Stimulated activated naive CD8-positive, alpha-beta T cell treated with anti-CD3 and anti-CD28 coated beads, Interleukin-15, Interleukin-2, amounts not matched to agents 100 ng/mL and 50 ng/mL, for 24 hours (primary cell): ENCODE measurements around the gene LPIN2.
A peak's percentile ranks its signal among the peaks of the same experiment; 100 is the strongest.
"Not testable (repeated sequence)": the region's sequence is repeated elsewhere in the genome, so short reads cannot be mapped to it uniquely, and the experiment has no call there.

Experiments
- H3K27ac Mint-ChIP-seq: one replicate; pipeline ENCODE4 v1.8.0; 2021; ENCODE audit warnings: mild to moderate bottlenecking, mixed read lengths
- H3K27me3 Mint-ChIP-seq: one replicate; pipeline ENCODE4 v1.8.0; 2021; ENCODE audit warnings: mixed read lengths
- H3K36me3 Mint-ChIP-seq: one replicate; pipeline ENCODE4 v1.8.0; 2021; ENCODE audit warnings: low read depth, mixed read lengths
- H3K4me1 Mint-ChIP-seq: one replicate; pipeline ENCODE4 v1.8.0; 2021; ENCODE audit warnings: low read depth, mixed read lengths
- H3K4me3 Mint-ChIP-seq: one replicate; pipeline ENCODE4 v1.8.0; 2021; ENCODE audit warnings: mild to moderate bottlenecking, mixed read lengths
- H3K9me3 Mint-ChIP-seq: one replicate; pipeline ENCODE4 v1.8.0; 2021; ENCODE audit warnings: mixed read lengths

The LPIN2 gene

DNA sequence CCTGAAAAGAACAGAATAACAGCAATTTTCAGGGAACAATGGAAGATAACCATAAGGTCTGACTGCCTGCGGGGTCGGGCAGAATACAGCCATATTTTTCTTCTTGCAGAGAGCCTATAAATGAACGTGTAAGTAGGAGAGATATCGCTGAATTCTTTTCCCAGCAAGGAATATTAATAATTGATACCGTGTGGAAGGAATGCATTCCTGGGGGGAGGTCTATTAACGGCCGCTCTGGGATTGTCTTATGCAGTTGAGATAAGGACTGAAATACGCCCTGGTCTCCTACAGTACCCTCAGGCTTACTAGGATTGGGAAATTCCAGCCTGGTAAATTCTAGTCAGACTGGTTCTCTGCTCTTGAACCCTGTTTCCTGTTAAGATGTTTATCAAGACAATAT lies 9.2 kb downstream of the LPIN2 start:
- H3K9me3 Mint-ChIP-seq, H3K27me3 Mint-ChIP-seq, H3K27ac Mint-ChIP-seq, H3K4me3 Mint-ChIP-seq: not testable (repeated sequence)
- peaks cover 70% of the 10 kb centered on the region for H3K36me3 Mint-ChIP-seq
- H3K4me1 Mint-ChIP-seq, result peaks cover 43% of the 10 kb centered on the region

DNA sequence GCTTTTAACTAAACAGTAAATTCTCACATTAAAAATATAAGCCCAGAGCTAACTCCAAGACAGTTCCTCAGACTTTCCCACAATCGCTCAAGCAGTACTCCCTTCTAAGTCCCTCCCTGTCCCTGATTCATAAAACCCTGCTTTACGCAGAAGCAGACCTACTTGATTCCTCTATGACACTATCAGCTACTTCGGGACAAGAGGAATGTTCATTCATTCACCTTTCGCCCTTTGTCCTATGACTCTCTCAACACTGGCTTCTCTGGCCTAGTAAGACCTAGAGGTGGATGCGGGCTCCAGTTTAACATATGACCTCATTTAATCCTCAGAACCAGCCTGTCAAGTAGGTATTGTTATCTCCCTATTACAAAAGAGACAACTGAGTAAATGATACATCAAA lies 10.2 kb downstream of the LPIN2 start:
- H3K36me3 Mint-ChIP-seq, result peaks cover 62% of the 10 kb centered on the region
- peaks cover 49% of the 10 kb centered on the region for H3K4me1 Mint-ChIP-seq

DNA sequence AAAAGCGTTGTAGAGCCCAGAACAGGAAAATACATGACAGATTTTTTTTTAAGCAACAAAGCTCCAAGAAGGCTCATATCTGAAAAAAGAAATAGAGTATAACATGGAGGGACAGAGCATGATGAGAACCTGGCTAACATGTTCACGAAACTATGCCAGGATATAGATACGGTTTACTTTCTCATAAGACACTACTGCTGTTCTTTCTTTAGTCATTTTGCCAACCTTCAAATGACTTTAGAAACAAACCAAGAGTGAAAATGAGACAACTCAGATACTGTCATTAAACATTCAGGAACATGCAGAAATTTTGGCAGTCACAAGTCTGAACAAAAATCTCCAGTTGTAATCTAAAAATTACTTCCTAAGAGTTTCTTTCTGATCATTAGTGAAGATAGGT lies 14.3 kb downstream of the LPIN2 start:
- H3K9me3 Mint-ChIP-seq, result no peaks in the 10 kb centered on the region
- H3K27me3 Mint-ChIP-seq, result no peaks in the 10 kb centered on the region
- peaks cover 31% of the 10 kb centered on the region for H3K36me3 Mint-ChIP-seq
- H3K27ac Mint-ChIP-seq, result peak overlapping the region; percentile 45
- peaks cover 62% of the 10 kb centered on the region for H3K4me1 Mint-ChIP-seq
- H3K4me3 Mint-ChIP-seq, result no peak overlapping the region

More for the DNA sequence above, 10.2 kb downstream of the LPIN2 start:
- H3K9me3 Mint-ChIP-seq, result no peaks in the 10 kb centered on the region
- no peak overlapping the region for H3K4me3 Mint-ChIP-seq
- H3K27me3 Mint-ChIP-seq, result no peaks in the 10 kb centered on the region
- H3K27ac Mint-ChIP-seq, result peak overlapping the region; percentile 59

DNA sequence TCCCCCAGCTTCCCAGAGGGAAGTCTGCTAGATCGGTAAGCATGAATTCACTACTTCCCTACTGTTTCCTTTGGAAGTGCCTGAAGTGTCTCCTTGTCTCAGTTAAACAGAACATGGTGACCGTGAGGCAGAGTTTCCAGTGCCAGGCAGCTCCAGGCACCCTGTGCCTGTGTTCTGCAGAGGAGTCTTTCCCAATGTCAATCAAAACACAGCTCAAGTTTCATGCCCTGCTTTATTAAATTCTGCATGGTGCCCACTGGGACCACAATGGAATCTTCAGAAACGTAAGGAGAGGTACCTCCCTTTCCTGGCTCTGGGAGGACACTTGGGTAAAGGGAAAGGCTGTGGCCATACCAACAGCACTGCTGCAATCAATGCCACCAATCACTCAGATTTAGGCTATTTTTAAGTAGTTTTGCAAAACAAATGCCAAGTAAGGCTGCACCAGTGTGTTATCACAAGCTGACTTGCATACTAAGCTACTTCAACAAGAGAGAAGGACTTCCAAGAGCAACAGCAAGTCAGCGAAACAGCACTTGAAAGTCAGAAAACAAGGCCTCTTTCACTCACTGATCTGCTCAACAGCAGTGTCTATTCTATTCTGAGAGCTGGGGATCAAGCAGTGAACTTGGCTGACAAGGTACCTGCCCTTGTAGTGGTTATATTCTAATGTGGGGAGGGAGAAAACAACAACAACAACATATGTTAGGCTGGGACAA lies 14.9 kb downstream of the LPIN2 start:
- Mint-ChIP-seq H3K4me3 (no peak overlapping the region), H3K9me3 (no peaks in the 10 kb centered on the region), H3K27ac (peak overlapping the region; percentile 45), H3K36me3 (peaks cover 28% of the 10 kb centered on the region), H3K4me1 (peaks cover 62% of the 10 kb centered on the region), H3K27me3 (no peaks in the 10 kb centered on the region)

DNA sequence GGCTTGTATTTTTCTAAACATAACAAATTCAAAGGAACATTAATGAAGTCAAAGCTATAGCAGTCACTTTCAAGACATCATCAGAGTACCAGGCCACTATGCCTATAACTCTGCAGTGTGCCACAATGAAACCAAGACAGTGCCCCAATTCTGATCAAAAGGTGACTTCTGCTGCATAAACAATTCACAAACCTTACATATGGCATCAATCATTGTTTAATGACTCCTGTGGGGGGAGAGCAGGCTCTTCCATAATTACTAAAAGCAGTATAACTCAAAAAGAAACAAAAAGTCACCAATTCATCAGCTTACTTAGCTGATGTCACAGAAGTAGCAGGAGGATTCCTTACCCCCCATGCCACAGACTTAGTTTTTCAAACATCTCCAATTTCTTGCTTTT lies 15.5 kb downstream of the LPIN2 start:
- Mint-ChIP-seq H3K27ac (peak overlapping the region; percentile 45), H3K4me3 (no peak overlapping the region), H3K4me1 (peaks cover 60% of the 10 kb centered on the region), H3K36me3 (peaks cover 23% of the 10 kb centered on the region), H3K27me3 (no peaks in the 10 kb centered on the region), H3K9me3 (no peaks in the 10 kb centered on the region)

DNA sequence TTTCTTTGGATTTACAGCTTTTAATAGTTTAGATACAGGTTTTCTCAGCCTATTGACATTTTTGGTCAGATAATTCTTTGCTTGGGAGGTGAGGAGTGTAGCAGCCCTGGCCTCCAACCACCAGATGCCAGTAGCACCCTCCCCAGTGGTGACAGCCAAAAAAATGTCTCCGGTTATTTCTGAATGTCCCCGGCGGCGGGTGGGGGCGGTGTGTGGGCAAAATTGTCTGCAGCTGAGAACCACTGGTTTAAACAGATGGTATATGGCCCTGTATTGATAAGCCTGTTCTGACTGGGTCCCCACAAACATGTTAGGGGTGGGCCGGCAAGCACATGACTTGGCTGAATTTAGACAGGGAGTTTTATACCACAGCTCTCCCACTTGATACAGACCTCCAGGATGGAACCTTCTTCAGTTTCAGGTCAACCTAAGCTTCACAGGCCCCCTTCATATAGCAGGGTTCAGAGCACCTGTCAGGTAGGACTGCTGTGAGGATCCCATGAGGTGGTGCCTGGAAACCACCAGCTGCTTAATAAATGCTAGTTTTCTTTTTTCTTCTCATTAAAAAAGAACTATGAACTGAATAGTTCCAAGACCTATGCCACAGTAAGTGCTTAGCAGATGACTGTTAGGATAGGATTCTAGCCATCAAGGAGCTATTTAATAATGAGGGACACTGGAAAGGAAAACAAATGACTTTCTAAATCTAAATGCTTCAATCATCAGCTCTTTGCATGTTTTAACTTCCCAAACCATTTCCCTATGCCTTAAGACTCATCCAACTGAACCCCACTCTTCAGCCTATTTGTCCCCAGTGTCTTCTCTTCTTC lies 18.1 kb downstream of the LPIN2 start:
- Mint-ChIP-seq H3K27me3 (no peaks in the 10 kb centered on the region), H3K4me1 (peaks cover 82% of the 10 kb centered on the region), H3K27ac (peak overlapping the region; percentile 81), H3K9me3 (no peaks in the 10 kb centered on the region), H3K36me3 (peaks cover 13% of the 10 kb centered on the region), H3K4me3 (peak overlapping the region; percentile 21)

DNA sequence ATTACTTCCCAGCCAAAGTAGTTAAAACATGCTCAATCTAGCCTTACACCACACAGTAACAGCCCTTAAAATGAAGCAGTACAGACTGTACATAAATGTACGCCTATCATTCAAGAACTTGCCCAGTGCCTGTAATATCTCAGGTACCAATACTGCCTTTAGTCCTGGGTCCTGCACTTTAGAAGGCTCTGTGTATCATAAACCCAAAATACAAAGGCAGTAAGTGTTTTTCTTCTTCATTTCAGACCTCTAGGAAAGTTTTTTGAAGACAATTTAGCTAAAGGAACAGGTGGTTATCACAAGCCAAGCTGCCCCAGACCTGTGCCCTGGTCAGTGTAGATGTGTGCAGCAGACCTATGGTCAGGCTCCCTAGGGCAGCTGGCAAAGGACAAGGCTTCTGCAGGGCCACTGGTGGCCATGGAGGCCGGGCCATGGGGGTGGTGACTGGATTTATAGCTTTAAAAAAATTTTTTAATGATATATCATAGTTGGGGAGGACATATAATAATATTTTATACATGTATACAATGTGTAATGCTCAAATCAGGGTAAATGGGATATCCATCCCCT lies 18.8 kb downstream of the LPIN2 start:
- no peaks in the 10 kb centered on the region for H3K9me3 Mint-ChIP-seq
- H3K27me3 Mint-ChIP-seq, result no peaks in the 10 kb centered on the region
- peak overlapping the region; percentile 58 for H3K4me3 Mint-ChIP-seq
- peak overlapping the region; percentile 77 for H3K27ac Mint-ChIP-seq
- peaks cover 84% of the 10 kb centered on the region for H3K4me1 Mint-ChIP-seq
- peaks cover 17% of the 10 kb centered on the region for H3K36me3 Mint-ChIP-seq

DNA sequence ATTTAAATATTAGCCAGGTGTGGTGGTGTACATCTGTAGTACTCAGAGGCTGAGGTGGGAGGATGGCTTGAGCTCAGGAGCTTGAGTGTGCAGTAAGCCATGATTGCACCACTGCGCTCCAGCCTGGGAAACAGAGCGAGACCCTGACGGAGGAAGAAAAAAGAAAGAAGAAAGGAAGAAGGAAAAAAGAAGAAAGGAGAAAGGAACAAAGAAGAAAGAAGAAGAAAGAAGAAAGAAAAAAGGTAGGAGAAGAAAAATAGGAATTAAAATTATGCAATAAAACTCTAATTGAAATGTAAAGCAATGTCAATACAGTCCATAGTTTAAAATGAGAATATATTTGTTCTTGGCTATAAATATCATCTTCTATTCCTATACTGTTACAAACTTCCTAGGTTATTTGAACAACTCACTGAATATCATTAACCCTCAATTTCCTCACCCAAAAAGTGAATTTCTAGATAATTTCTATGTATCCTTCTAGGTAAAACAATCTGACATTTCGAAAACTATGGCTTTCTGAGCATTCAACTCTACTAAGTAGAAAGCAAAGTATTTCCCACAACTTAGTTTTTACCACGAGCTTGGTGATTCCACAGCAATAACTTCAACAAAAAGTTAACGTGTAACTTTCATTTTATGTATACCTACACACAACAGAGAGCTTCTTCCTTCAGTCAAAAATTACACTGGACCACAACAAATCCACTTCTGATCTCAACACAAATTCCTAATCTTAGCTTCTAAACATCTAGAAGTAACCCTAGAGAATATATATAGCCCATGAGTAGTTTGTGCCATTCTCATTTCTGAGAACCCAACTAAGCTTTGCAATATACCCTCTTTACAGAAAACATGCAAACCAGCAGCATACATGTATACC lies 19.7 kb downstream of the LPIN2 start:
- Mint-ChIP-seq H3K4me3 (peak overlapping the region; percentile 58), H3K9me3 (no peaks in the 10 kb centered on the region), H3K36me3 (peaks cover 25% of the 10 kb centered on the region), H3K27me3 (no peaks in the 10 kb centered on the region), H3K4me1 (peaks cover 84% of the 10 kb centered on the region), H3K27ac (peak overlapping the region; percentile 77)

DNA sequence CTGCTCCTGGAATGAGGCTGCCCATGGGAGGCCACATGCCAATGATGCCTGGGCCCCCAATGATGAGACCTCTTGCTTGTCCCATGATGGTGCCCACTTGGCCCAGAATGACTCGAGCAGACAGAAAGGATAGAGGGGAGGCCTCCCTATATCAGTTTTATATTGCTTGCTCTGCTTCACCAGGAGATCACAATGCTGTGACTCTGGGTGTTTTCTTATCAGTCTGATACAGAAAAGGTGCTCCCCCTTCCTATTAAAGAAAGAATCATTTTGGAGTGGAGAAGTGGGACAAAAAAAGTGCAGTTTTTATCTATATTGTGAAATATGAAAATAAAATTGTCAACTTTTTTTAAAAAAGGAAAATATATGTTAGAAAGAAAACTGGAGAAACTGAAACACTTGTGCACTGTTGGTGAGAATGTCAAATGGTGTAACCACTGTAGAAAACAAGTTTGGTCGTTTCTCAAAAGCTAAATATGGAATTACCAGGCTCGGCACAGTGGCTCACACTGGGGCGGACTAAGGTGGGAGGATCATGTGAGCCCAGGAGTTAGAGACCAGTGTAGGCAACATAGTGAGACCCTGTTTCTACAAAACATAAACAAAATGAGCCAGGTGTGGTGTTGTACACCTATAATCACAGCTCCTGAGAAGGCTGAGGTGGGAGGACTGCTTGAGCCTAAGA lies 21.8 kb downstream of the LPIN2 start:
- H3K9me3 Mint-ChIP-seq, result no peaks in the 10 kb centered on the region
- peaks cover 33% of the 10 kb centered on the region for H3K36me3 Mint-ChIP-seq
- no peak overlapping the region for H3K4me3 Mint-ChIP-seq
- H3K4me1 Mint-ChIP-seq, result peaks cover 80% of the 10 kb centered on the region
- H3K27me3 Mint-ChIP-seq, result no peaks in the 10 kb centered on the region
- peak overlapping the region; percentile 47 for H3K27ac Mint-ChIP-seq

DNA sequence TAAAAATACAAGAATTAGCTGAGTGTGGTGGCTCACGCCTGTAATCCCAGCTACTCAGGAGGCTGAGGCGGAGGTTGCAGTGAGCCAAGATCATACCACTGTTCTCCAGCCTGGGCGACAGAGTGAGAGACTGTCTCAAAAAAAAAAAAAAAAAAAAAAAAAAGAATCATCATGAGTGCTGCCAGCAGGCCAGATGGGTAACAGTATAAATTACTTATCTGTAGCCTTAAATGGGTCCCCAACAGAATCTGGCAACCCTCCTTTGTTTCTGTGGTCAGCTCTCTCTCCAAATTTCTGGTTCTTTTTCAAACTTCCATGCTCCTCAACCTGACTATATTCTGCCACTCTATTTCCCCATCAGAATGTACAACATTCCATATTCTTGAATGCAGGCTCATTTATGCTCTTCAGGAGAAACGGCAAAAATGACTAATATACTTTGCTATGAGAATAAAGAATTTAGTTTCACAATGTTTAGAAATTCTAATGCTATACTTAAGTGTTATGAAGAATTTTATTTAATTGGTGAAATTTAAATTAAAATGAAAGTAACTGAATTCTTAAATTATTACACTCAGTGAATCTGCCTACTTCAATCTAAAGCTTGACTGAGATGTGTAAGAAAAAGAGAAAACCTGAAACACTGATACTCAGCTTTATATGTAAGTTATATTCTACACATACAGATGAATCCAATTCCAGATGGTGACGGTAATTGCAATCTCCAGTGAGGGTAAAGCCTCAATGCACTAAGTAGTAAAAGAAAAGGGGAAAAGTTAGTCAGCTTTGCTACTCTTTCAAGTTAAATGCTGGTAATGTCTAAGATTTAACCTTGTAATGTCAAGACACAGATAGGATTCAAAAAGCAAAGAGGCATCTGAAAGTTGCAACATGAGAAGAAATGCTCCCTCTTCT lies 24.8 kb downstream of the LPIN2 start:
- no peaks in the 10 kb centered on the region for H3K27me3 Mint-ChIP-seq
- peaks cover 33% of the 10 kb centered on the region for H3K36me3 Mint-ChIP-seq
- H3K4me1 Mint-ChIP-seq, result peaks cover 81% of the 10 kb centered on the region
- H3K27ac Mint-ChIP-seq, result no peak overlapping the region
- H3K4me3 Mint-ChIP-seq, result no peak overlapping the region
- H3K9me3 Mint-ChIP-seq, result no peaks in the 10 kb centered on the region

DNA sequence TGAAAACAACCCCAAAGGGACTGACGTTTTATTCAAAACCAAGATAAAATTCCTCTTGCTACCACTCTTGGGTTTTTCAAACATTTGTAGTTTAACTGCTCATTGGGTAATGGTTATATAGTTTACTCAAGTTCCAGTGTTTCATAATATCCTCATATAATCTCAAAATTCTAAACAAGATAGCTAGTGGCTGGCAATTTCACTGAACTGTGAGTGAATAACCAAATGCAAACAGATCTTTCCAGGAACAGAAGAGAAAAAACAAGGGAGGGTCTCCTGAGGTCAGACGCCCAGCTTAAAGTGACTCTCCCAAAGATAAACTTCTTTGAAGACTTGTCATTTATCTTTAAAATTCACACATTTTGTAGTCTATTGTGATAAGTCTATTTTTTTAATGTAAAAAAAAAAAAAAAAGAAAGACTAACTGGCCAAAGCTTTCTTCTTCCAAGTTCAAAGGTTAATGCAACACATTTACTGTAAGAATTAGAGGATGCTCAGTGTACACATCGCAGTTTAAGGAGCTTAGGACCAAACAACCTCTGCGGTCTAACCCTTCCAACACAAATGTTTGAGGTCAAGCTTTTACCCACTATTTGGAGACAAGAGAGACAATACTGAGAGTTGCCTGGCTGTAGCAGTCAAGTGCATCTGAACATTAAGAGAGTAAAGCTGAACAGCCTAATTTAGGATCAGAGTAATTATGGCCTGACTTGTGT lies 26.6 kb downstream of the LPIN2 start:
- Mint-ChIP-seq H3K27me3 (no peaks in the 10 kb centered on the region), H3K4me1 (peaks cover 84% of the 10 kb centered on the region), H3K36me3 (peaks cover 31% of the 10 kb centered on the region), H3K9me3 (no peaks in the 10 kb centered on the region), H3K4me3 (no peak overlapping the region), H3K27ac (no peak overlapping the region)

DNA sequence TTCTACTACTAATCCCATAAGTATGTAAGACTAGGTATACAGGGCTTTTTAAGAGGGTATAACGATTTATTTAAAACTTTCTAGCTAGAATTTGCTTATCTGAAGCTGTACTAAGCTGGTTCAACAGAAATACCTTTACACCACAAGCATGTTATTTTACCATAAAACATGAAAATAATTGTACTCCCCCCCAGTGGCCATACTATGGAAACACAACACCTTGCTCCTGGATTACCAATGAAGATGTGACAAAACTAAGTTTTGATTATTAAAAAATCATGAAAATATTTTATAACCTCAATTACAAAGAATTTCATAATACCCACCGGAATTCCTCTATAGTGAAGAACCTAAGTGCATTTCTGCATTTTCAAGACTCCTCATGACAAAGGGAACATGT lies 27.3 kb downstream of the LPIN2 start:
- peaks cover 84% of the 10 kb centered on the region for H3K4me1 Mint-ChIP-seq
- H3K27me3 Mint-ChIP-seq, result no peaks in the 10 kb centered on the region
- H3K4me3 Mint-ChIP-seq, result no peak overlapping the region
- H3K36me3 Mint-ChIP-seq, result peaks cover 27% of the 10 kb centered on the region
- no peaks in the 10 kb centered on the region for H3K9me3 Mint-ChIP-seq
- no peak overlapping the region for H3K27ac Mint-ChIP-seq

DNA sequence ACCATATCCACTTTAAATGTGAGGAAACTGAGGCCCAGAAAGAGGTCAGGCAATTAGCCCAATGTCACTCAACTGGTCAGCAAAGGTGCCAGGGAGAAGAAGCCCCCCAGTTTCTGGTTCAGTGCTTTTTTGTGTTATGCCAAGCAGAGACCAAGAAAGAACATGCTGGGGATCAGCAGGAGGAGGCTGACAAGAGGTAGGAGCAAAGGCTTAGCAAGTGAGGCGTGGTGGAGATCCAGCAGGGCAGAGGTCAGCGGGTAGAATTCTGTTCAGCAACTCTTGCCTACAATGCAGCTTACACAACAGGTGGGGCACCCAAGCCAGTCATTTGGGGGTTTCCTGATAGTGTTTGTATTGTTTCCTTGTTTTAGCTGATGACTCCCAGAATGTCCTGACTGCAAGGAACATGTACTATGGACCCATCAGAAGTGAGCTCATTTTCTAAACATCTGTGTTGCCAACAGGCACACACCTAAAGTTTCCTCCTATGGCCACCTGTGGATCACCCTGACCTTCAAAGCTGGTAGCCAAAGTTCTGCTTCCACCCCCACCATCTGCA lies 28.2 kb downstream of the LPIN2 start:
- no peaks in the 10 kb centered on the region for H3K27me3 Mint-ChIP-seq
- H3K4me3 Mint-ChIP-seq, result no peak overlapping the region
- H3K27ac Mint-ChIP-seq, result peak overlapping the region; percentile 73
- peaks cover 22% of the 10 kb centered on the region for H3K36me3 Mint-ChIP-seq
- no peaks in the 10 kb centered on the region for H3K9me3 Mint-ChIP-seq
- H3K4me1 Mint-ChIP-seq, result peaks cover 84% of the 10 kb centered on the region
